Lower lobe of right lung (tissue), 2 donors: Measurements from ENCODE around the gene PDE4D. TPM values are rescaled to one million over a fixed set of nuclear protein-coding genes. Genes with fewer than 3 reads are reported as not detected.
A peak's percentile ranks its signal among the peaks of the same experiment; 100 is the strongest.

ENCODE experiments used
- ATAC-seq, 2 donors: fragments of 200-7000 bp; cut with Tn5 transposase; one replicate each; pipeline ENCODE4 v1.9.1; 2020 to 2022; ENCODE audit warnings: mild to moderate bottlenecking in 2 of 2, moderate library complexity in 2 of 2
- DNase-seq: peaks from one replicate; pipeline ENCODE4 v3.0.0-alpha.2; 2020
- H3K27ac ChIP-seq: fragments of 200-600 bp; one replicate; pipeline ENCODE4 v1.8.0; 2022
- H3K27me3 ChIP-seq: fragments of 200-600 bp; one replicate; pipeline ENCODE4 v1.8.0; 2022; ENCODE audit warnings: low read depth
- H3K36me3 ChIP-seq: fragments of 200-600 bp; one replicate; pipeline ENCODE4 v1.8.0; 2022; ENCODE audit warnings: mild to moderate bottlenecking
- H3K4me1 ChIP-seq: fragments of 200-600 bp; one replicate; pipeline ENCODE4 v1.8.0; 2022
- H3K4me3 ChIP-seq: fragments of 200-600 bp; one replicate; pipeline ENCODE4 v1.8.0; 2022; ENCODE audit warnings: mild to moderate bottlenecking
- H3K9me3 ChIP-seq: fragments of 200-600 bp; one replicate; pipeline ENCODE4 v1.8.0; 2022
- CTCF ChIP-seq: fragments of 200-600 bp; IDR thresholded peaks from one replicate; pipeline ENCODE4 v1.8.0; 2022; ENCODE audit warnings: antibody characterized with exemption, mild to moderate bottlenecking
- intact Hi-C: fragments of 100-400 bp; cut with DNase I; formaldehyde crosslinking; loops from one replicate; pipeline ENCODE4 v1.11.0; 2022
- total RNA-seq: library from RNA; stranded (reverse); fragmentation: NEBNext Ultra II Directional; extraction: Animal tissue kit (Norgen Biotek cat#: 25700); gene quantifications from one replicate; pipeline ENCODE4 v1.2.1, GENCODE V29; 2021
- donor health status: DM: no; HTN: yes; CAD: no; lungs with severe emphysema.

PDE4D gene
- total RNA-seq, 1 donor from 2014 or later: 71.3 TPM

GRCh38 chr5:59257488-59258400 lies 635.8 kb downstream of the PDE4D start:
- no peak overlapping the region for H3K4me3 ChIP-seq

GRCh38 chr5:59256331-59256730 lies 637.2 kb downstream of the PDE4D start:
- peaks cover 4% of the 10 kb centered on the region for H3K4me1 ChIP-seq
- no peak overlapping the region for H3K27ac ChIP-seq
- H3K9me3 ChIP-seq: no peaks in the 10 kb centered on the region
- TF ChIP-seq CTCF: no peak
- no peak for DNase-seq
- intact Hi-C loops: no loop called here
- ATAC-seq: no peak
- no peaks in the 10 kb centered on the region for H3K27me3 ChIP-seq
- H3K4me3 ChIP-seq: no peak overlapping the region
- H3K36me3 ChIP-seq: no peaks in the 10 kb centered on the region

More at GRCh38 chr5:59257488-59258400, 635.8 kb downstream of the PDE4D start:
- H3K36me3 ChIP-seq: no peaks in the 10 kb centered on the region
- ATAC-seq: peak in 1 of 2 donors; percentile 35
- no peak for DNase-seq
- H3K9me3 ChIP-seq: no peaks in the 10 kb centered on the region
- no peak for TF ChIP-seq CTCF
- peaks cover 4% of the 10 kb centered on the region for H3K4me1 ChIP-seq
- intact Hi-C loops: no loop called here
- no peaks in the 10 kb centered on the region for H3K27me3 ChIP-seq
- H3K27ac ChIP-seq: no peak overlapping the region

- ATAC-seq (peak in 1 of 2 donors; percentile 43), DNase-seq (no peak)
- Histone ChIP-seq H3K36me3 (no peaks in the 10 kb centered on the region), H3K4me1 (peaks cover 4% of the 10 kb centered on the region), H3K9me3 (no peaks in the 10 kb centered on the region), H3K4me3 (no peak overlapping the region), H3K27me3 (no peaks in the 10 kb centered on the region), H3K27ac (no peak overlapping the region)
- intact Hi-C loops: no loop called here
- TF ChIP-seq CTCF: no peak
Observed at GRCh38 chr5:59254055-59254687, 639.4 kb downstream of the PDE4D start.

- no peak for ATAC-seq
- H3K27ac ChIP-seq: no peak overlapping the region
- H3K9me3 ChIP-seq: no peaks in the 10 kb centered on the region
- intact Hi-C loops: no loop called here
- no peak overlapping the region for H3K4me3 ChIP-seq
- H3K36me3 ChIP-seq: no peaks in the 10 kb centered on the region
- DNase-seq: no peak
- TF ChIP-seq CTCF: no peak
- no peaks in the 10 kb centered on the region for H3K27me3 ChIP-seq
- peaks cover 4% of the 10 kb centered on the region for H3K4me1 ChIP-seq
Observed at GRCh38 chr5:59253625-59254024, 639.9 kb downstream of the PDE4D start.

- Histone ChIP-seq H3K9me3 (no peaks in the 10 kb centered on the region), H3K27ac (no peak overlapping the region), H3K4me1 (no peaks in the 10 kb centered on the region), H3K27me3 (no peaks in the 10 kb centered on the region), H3K36me3 (no peaks in the 10 kb centered on the region), H3K4me3 (no peak overlapping the region)
- ATAC-seq (no peak), DNase-seq (no peak)
- intact Hi-C loops: no loop called here
- TF ChIP-seq CTCF: no peak
Observed at GRCh38 chr5:59251627-59252026, 641.9 kb downstream of the PDE4D start.
